Measurements from ENCODE around the gene VPS35L.
A peak's percentile ranks its signal among the peaks of the same experiment; 100 is the strongest.

VPS35L gene

DNA sequence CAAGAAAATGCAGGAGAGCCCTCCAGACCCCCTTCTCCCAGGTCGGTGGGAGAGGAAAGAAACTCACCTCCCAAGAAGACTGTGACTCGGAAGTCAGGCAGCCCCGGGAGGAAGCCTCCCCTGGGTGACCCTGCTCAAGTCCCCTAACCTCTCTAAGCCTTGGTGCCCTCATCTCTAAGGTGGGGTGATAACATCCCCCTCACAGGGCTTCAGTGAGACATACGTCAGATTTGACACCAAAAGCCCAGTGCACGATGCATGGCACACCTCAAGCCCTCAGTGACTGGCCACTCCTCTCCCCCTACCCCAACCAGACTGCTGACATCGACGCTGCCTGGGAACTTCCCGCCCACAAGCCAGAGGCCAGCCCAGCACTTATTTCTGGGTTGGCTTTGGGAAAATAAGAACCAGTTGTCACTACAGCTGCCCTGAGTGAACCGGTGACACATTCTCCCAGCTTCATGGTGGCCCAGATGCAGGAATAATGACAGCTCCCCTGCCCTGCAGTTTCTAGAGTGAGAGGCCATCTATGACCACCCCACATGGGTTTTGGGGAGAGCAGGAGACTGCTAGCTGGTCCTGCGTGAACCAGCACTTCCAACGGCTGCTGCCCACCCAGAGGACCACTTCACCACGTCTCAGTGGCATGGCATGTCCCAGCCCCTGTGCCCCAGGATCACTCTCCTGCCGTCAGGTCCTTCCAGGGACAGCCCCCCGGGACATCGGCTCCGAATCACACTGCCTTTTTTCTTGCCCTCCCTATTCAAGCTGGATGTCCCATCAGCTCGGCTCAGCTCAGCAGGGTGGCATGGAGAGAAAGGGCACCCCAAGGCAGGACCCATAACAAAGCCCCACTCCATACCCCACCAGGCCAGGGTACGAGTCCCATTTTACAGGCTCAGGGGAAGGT lies 153.0 kb downstream of the VPS35L start:
- no peak overlapping the region for H3K4me3 ChIP-seq (ENCODE audit: low read depth, low read length)

DNA sequence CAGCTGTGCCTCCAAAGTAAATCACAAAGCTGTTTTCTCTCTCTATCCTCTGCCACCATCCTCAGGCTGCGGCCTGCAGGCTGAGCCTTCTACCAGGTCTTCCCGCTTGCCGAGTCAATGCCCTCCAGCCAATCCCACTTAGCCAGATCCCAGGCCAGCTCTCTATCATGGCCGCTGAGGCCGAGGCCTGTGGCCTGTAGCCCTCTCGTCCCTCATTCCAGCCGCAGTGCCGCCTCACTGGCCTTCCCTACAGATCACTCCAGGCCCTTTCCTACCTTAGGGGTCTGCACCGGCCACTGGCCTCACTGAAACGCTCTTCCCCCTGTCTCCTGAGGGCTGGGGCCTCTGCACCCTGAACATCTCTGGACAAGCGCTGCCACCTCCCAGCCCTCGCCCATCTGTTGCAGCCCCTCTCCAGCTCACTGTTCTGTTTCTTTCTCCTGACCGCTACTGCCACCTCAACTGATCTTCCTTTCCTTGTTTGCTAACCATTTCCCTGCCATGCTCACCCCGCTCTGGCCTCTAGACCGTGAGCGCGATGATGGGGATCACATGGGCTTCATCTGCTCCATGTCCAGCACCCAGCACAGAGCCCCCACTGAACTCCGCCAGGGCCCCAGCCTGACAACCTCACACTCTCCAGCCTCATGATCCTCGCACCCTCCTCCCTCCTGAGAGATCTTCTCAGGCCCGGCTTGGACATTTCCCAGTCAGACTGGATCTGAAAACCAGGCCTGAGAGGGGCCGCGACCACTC lies 154.1 kb downstream of the VPS35L start:
- no peak overlapping the region for H3K4me3 ChIP-seq (ENCODE audit: low read depth, low read length)

GRCh38 chr16:19710191-19710908 lies 154.8 kb downstream of the VPS35L start:
- H3K4me3 ChIP-seq (ENCODE audit: low read depth, low read length): no peak overlapping the region

DNA sequence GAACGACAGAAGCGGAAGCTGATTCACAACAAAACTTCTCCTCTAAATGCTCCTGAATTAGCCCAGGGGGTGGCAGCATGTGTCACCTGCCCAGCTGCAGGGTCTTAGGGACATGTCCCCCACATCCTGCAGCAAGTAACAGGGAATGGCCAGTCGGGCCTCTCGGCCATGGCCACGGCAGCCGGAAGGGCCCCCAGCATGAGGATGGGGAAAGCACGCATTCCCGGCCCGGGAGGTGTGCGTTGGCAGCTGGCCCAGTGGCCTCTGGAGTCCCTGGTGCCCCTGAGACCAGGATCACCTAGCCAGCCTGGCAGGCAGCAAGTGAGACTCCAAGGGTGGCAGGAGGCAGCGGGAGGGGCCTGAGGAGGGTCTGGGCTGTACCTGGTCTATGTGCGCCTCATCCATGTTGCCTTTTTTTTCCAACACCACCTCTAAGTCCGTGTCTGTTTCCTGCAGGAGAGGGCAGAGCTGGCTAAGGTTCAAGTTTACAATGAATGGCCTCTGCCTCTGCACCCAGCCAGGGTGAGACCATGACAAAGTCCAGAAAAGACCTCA lies 155.6 kb downstream of the VPS35L start:
- no peak overlapping the region for H3K4me3 ChIP-seq (ENCODE audit: low read depth, low read length)

DNA sequence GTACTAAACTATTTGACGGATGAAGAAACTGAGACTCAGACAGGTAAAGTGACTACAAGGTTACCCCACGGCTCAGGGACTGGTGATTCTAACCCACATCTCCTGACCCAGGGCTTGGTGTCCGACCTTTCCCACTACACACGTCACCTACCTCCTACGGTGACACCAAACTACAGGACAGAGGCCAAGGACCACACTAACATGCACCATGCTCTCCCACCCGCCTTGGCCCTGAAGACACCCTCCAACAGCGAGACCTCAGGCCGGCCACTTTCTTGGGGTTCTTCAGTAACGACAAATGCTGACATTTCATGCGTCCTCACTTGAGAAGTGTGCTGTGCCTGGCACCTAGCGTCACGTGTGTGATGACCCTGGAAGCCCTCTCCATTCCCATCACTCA lies 156.1 kb downstream of the VPS35L start:
- H3K4me3 ChIP-seq (ENCODE audit: low read depth, low read length): no peak overlapping the region

- H3K4me3 ChIP-seq (ENCODE audit: low read depth, low read length): no peak overlapping the region
These were observed 157.0 kb downstream of the VPS35L start for GRCh38 chr16:19712418-19713058.

- H3K4me3 ChIP-seq (ENCODE audit: low read depth, low read length): no peak overlapping the region
These were observed 158.2 kb downstream of the VPS35L start for GRCh38 chr16:19713697-19714096.

GRCh38 chr16:19715566-19715965 lies 160.1 kb downstream of the VPS35L start:
- H3K4me3 ChIP-seq (ENCODE audit: low read depth, low read length): no peak overlapping the region

GRCh38 chr16:19716183-19716582 lies 160.7 kb downstream of the VPS35L start:
- H3K4me3 ChIP-seq (ENCODE audit: low read depth, low read length): no peak overlapping the region

DNA sequence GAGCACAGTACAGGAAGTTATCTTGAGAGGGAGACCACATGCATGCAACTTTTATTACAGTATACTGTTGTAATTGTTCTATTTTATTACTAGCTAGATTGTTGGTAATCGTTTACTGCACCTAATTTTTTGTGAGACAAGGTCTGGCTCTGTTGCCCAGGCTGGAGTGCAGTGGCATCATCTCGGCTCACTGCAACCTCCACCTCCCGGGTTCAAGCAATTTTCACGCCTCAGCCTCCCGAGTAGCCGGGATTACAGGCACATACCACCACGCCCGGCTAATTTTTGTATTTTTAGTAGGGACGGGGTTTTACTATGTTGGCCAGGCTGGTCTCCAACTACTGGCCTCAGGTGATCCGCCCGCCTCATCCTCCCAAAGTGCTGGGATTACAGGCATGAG lies 161.2 kb downstream of the VPS35L start:
- peak overlapping the region; percentile 95 for H3K4me3 ChIP-seq (ENCODE audit: low read depth, low read length)

- H3K4me3 ChIP-seq (ENCODE audit: low read depth, low read length): peak overlapping the region; percentile 95
These were observed 161.8 kb downstream of the VPS35L start for GRCh38 chr16:19717314-19717713.

- peak within 1 kb of the TSS; percentile 95 for H3K4me3 ChIP-seq (ENCODE audit: low read depth, low read length)
These were observed 162.5 kb downstream of the VPS35L start, which contains the start of the genes IQCK and KNOP1 for GRCh38 chr16:19717741-19718623. Gene IQCK (plus strand): TSS chr16:19718271. CDS start chr16:19718307, 36 bp downstream. Gene KNOP1 (minus strand): TSS chr16:19718227. CDS start chr16:19715035, 3,192 bp downstream.

GRCh38 chr16:19718624-19718965 lies 163.1 kb downstream of the VPS35L start:
- H3K4me3 ChIP-seq (ENCODE audit: low read depth, low read length): peak overlapping the region; percentile 95

DNA sequence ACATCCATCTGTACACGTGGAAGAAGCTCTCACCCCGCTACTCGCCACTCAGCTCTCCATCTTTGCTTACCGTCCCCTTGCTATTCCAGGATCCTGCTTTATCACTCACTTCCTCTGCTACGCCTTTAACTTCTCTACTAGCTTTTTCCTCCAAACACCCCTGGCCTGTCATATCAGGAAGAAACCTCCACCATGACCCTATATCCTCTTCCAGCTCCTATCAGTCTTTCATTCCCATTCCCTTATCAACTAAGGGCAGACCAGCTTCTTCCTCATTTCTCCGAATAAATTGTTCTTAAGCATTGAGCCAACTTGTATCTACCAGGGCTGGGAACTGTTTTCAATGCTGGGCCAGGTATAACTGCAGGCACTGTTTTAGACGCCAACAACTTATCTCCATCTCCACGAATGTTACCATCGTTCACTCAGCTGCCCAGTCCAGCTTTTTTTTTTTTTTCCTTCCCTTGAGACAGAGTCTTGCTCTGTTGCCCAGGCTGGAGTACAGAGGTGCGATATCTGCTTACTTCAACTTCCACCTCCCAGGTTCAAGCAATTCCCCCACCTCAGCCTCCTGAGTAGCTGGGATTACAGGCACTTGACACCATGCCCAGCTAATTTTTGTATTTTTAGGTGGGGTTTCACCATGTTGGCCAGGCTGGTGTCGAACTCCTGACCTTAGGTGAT lies 166.9 kb downstream of the VPS35L start:
- H3K4me3 ChIP-seq (ENCODE audit: low read depth, low read length): no peak overlapping the region

GRCh38 chr16:19722981-19723380 lies 167.5 kb downstream of the VPS35L start:
- no peak overlapping the region for H3K4me3 ChIP-seq (ENCODE audit: low read depth, low read length)

DNA sequence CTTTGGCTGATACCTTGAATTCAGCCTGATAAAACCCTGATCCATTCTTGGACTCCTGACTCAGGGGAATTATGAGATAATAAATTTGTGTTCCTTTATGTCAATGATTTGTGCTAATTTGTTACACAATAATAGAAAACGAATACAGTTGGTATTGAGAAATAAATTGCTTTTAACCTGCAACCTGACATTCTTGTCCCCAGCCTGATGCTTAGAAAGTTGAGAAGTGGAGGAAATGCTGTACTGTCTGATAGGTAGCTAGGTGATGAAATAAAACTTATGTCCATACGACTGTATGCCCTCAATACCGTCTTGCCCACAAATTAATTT lies 173.1 kb downstream of the VPS35L start:
- H3K4me3 ChIP-seq (ENCODE audit: low read depth, low read length): no peak overlapping the region

- no peak overlapping the region for H3K4me3 ChIP-seq (ENCODE audit: low read depth, low read length)
These were observed 178.0 kb downstream of the VPS35L start for GRCh38 chr16:19733551-19733950.

- no peak overlapping the region for H3K4me3 ChIP-seq (ENCODE audit: low read depth, low read length)
These were observed 179.8 kb downstream of the VPS35L start for GRCh38 chr16:19735074-19735867.

Data from iPS-11a (cell line).